Heart right ventricle (tissue), 16 donors: ENCODE results near the gene MOSPD2. TPM values are rescaled to one million over a fixed set of nuclear protein-coding genes. Genes with fewer than 3 reads are reported as not detected.

Experiments
- ATAC-seq, 8 donors: fragments of 200-7000 bp; cut with Tn5 transposase; one replicate each; pipeline ENCODE4 v1.9.1; 2020; ENCODE audit warnings: mild to moderate bottlenecking in 8 of 8, moderate library complexity in 8 of 8, moderate number of reproducible peaks in 1 of 8
- DNase-seq, 2 donors: peaks; one replicate each; pipeline ENCODE4 v3.0.0-alpha.2; 2020
- H3K27ac ChIP-seq, 10 donors: fragments of 200-600 bp; sonication (generic) in 2 of 10; one replicate each; pipeline versions ENCODE4 v1.5.0 to v1.8.0; 2020 to 2022; ENCODE audit warnings: mild to moderate bottlenecking in 3 of 10
- H3K27me3 ChIP-seq, 7 donors: fragments of 200-600 bp; one replicate each; pipeline ENCODE4 v1.8.0; 2021 to 2022; ENCODE audit warnings: mild to moderate bottlenecking in 2 of 7
- H3K36me3 ChIP-seq, 9 donors: fragments of 200-600 bp; sonication (generic) in 1 of 9; one replicate each; pipeline versions ENCODE4 v1.5.0 to v1.8.0; 2020 to 2022; ENCODE audit warnings: mild to moderate bottlenecking in 2 of 9
- H3K4me1 ChIP-seq, 9 donors: fragments of 200-600 bp; sonication (generic) in 1 of 9; one replicate each; pipeline versions ENCODE4 v1.5.0 to v1.8.0; 2020 to 2022; ENCODE audit warnings: mild to moderate bottlenecking in 4 of 9
- H3K4me3 ChIP-seq, 10 donors: fragments of 200-600 bp; sonication (generic) in 2 of 10; one replicate each; pipeline versions ENCODE4 v1.5.0 to v1.8.0; 2020 to 2022; ENCODE audit warnings: mild to moderate bottlenecking in 7 of 10, moderate library complexity in 2 of 10
- H3K9me3 ChIP-seq, 11 donors: fragments of 200-600 bp in 10 of 11; sonication (generic) in 2 of 11; one replicate each; pipeline versions ENCODE4 v1.5.0 to v1.8.0; 2013 to 2022; ENCODE audit warnings: mild to moderate bottlenecking in 2 of 11, control low read depth in 1 of 11, moderate library complexity in 1 of 11
- CTCF ChIP-seq, 9 donors: fragments of 200-600 bp; sonication (generic) in 2 of 9; IDR thresholded peaks; one replicate each; pipeline versions ENCODE4 v1.5.0 to v1.8.0; 2021 to 2022; ENCODE audit warnings: antibody characterized with exemption in 9 of 9, mild to moderate bottlenecking in 5 of 9, moderate library complexity in 1 of 9
- WGBS, 2 donors: extraction: QIAGEN DNeasy Blood & Tissue Kit; methylation state at CpG; one replicate each; pipeline ENCODE4 v1.1.7; 2013; ENCODE audit warnings: inconsistent platforms in 1 of 2; 5-methylcytosine and 5-hydroxymethylcytosine counted together
- intact Hi-C, 10 donors: fragments of 100-400 bp; cut with DNase I; formaldehyde crosslinking; loops; one replicate each; pipeline versions ENCODE4 v1.11.1 to v1.14.2; 2022
- polyA plus RNA-seq, 2 donors: library from polyadenylated mRNA; stranded (reverse); fragments of 200-250 nt; gene quantifications; one replicate each; pipeline ENCODE4 v1.2.3, GENCODE V29; 2013
- total RNA-seq, 10 donors: library from RNA; stranded (reverse); fragmentation: NEBNext Ultra II Directional in 3 of 10; extraction: Animal tissue kit (Norgen Biotek cat#: 25700) in 3 of 10; gene quantifications; one replicate each; pipeline versions ENCODE4 v1.2.1 to v1.2.4, GENCODE V29; 2021 to 2023
- donor health status: Arrhythmogenic right ventricular cardiomyopathy.
- donor health status: ischemic (EF 13 %, LVEDD 7.1; RV severe dilation, severe dysfunction).
- donor health status: healthy with polysubstance abuse.
- donor health status: DM: no; HTN: yes; CAD: no.
- donor health status: DM: no; HTN: no; CAD: no.
- donor health status: ischemic (EF 25% LVEDD 6.9; RV normal size, moderate dysfunction).
- donor health status: ischemic (EF 25% LVEDD 5.7; RV mildly dilated, moderate dysfunction).
- donor health status: healthy.
- donor health status: DM: yes; HTN: yes; CAD: no.
- donor health status: Ischemic cardiomyopathy.
- donor health status: ischemic (EF 35%, LVEDD 5.7; RV mildly dilated, moderate dysfunction).
- donor health status: nonischemic (EF 11% LVEDD 7.7; RV severe dilation, severe dysfunction).
- donor health status: DM: yes; HTN: yes; CAD: no.
- donor health status: PGD.
- donor health status: ischemic (EF 29% LVEDD 5.4; RV normal size, mild dysfunction).
- donor health status: nonischemic (EF 23%, LVEDD 6.1; RV moderate dilation, normal function).

Gene MOSPD2
- total and polyA plus RNA-seq, 12 donors: 2.2 to 8.2 (median 5.2) TPM

GRCh38 chrX:14932136-14932535 lies 58.9 kb downstream of the MOSPD2 start:
- intact Hi-C loops: no loop called here
- Histone ChIP-seq H3K4me3 (no peak overlapping the region), H3K27ac (no peak overlapping the region), H3K9me3 (no peaks in the 10 kb centered on the region), H3K4me1 (peaks cover 0 to 13% (median 0%) of the 10 kb centered on the region in 9 donors), H3K27me3 (peaks cover 0 to 14% (median 0%) of the 10 kb centered on the region in 7 donors), H3K36me3 (no peaks in the 10 kb centered on the region)
- ATAC-seq: no peak
- DNase-seq: no peak
- no peak for TF ChIP-seq CTCF (IDR thresholded peaks at IDR 0.05)
- 68 to 88% methylated on average over 1 of the region's 1 CpG for WGBS, 2 donors

- Histone ChIP-seq H3K36me3 (no peaks in the 10 kb centered on the region), H3K27ac (peak overlapping the region in 1 of 10 donors; percentile 22), H3K27me3 (peaks cover 0 to 14% (median 0%) of the 10 kb centered on the region in 7 donors), H3K9me3 (no peaks in the 10 kb centered on the region), H3K4me1 (peaks cover 0 to 9% (median 0%) of the 10 kb centered on the region in 9 donors), H3K4me3 (no peak overlapping the region)
- intact Hi-C loops: no loop called here
- 44 to 50% methylated on average over 1 of the region's 1 CpG for WGBS, 2 donors
- TF ChIP-seq CTCF (IDR thresholded peaks at IDR 0.05): no peak
- DNase-seq (peak in 1 of 2 donors; percentile 7), ATAC-seq (peak in 5 of 8 donors; percentile 54 to 79 (median 59))
Measured at GRCh38 chrX:14934423-14934822, 61.2 kb downstream of the MOSPD2 start.

- Histone ChIP-seq H3K27me3 (peaks cover 0 to 10% (median 0%) of the 10 kb centered on the region in 7 donors), H3K4me3 (no peak overlapping the region), H3K4me1 (peaks cover 0 to 9% (median 0%) of the 10 kb centered on the region in 9 donors), H3K9me3 (no peaks in the 10 kb centered on the region), H3K36me3 (no peaks in the 10 kb centered on the region), H3K27ac (no peak overlapping the region)
- WGBS, 2 donors: 68 to 80% methylated on average over 5 of the region's 5 CpGs
- no peak for TF ChIP-seq CTCF (IDR thresholded peaks at IDR 0.05)
- intact Hi-C loops: no loop called here
- ATAC-seq: no peak
- DNase-seq: no peak
Measured at GRCh38 chrX:14936561-14936960, 63.3 kb downstream of the MOSPD2 start.

GRCh38 chrX:14939644-14940043 lies 66.4 kb downstream of the MOSPD2 start:
- no peak for DNase-seq
- intact Hi-C loops: no loop called here
- no peaks in the 10 kb centered on the region for H3K9me3 ChIP-seq
- H3K27ac ChIP-seq: no peak overlapping the region
- no peak for TF ChIP-seq CTCF (IDR thresholded peaks at IDR 0.05)
- H3K36me3 ChIP-seq: no peaks in the 10 kb centered on the region
- ATAC-seq: no peak
- H3K27me3 ChIP-seq: peaks cover 0 to 3% (median 0%) of the 10 kb centered on the region in 7 donors
- WGBS, 2 donors: 69 to 93% methylated on average over 2 of the region's 2 CpGs
- H3K4me1 ChIP-seq: peaks cover 0 to 2% (median 0%) of the 10 kb centered on the region in 9 donors
- no peak overlapping the region for H3K4me3 ChIP-seq
